ENCODE results near the gene SASH3.

DNA sequence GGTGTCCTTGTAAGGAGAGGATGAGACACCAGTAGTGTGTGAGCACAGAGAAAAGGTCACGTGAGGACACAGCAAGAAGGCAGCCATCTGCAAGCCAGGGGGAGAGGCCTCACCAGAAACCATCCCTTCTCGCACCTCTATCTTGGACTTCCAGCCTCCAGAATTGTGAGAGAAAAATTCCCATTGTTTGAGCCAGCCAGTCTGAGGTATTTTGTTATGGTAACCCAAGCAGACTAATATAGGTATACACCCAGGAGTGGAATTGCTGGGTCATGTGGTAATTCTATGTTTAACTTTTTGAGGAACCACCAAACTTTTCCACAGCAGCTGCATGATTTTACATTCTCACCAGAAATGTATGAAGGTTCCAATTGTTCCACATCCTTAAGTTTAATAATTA is 38.4 kb downstream of the SASH3 start:
- TF ChIP-seq POLR2A (IDR thresholded peaks at IDR 0.05; ENCODE audit: low read length) (no peak), GATA1 (IDR thresholded peaks at IDR 0.05; ENCODE audit: low read depth, low read length) (no peak)
